Erythroblast (primary cell): ENCODE results near the gene MTIF3.

Experiments
- GATA1 ChIP-seq: IDR thresholded peaks from 2 replicates; pipeline ENCODE4 v1.6.1; 2011; ENCODE audit warnings: low read depth, mild to moderate bottlenecking, control low read depth, low read length, moderate library complexity
- POLR2A ChIP-seq: IDR thresholded peaks from 2 replicates; pipeline ENCODE4 v1.6.1; 2011; ENCODE audit warnings: mild to moderate bottlenecking, low read length

DNA sequence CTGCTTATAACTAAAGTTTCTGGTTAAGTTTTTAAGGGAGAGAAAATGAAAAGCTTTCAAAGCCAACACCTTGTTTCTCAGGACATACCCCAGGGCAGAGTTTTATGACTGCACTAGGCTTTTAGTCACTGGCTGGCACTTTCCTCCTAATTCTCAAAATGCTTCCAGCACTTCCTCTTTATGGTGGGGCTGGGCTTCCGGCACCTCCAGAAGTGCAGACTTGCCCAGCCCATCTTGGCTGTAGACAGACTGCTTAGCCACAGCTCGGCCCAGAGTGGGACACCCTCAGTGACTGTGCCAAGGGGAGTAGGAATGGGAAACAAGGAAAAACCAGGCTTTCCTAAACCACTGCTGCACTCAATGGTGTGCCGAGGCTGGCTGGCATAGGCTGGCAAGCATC lies 49.2 kb downstream of the MTIF3 start:
- TF ChIP-seq POLR2A (no peak), GATA1 (no peak)
